ENCODE data around the gene POLL.

The POLL gene

GRCh38 chr10:101560298-101561067 is 27.6 kb downstream of the POLL start:
- DNase-seq (ENCODE audit: low read depth, low spot score), result no peak
- no peak overlapping the region for H3K4me3 ChIP-seq (ENCODE audit: low read depth, low read length)
- ChIA-PET POLR2A (no interaction called here), CTCF (interaction anchor here (1.3 to 9.1 kb wide), 3 partner anchors 9 to 346 kb away, joined by 6 to 73 read pairs (median 15); no protein-coding TSS in a partner anchor)
- no peak for TF ChIP-seq CTCF (IDR thresholded peaks at IDR 0.05; ENCODE audit: insufficient read depth, low read length, missing control alignments)

GRCh38 chr10:101559596-101560297 is 28.3 kb downstream of the POLL start:
- POLR2A ChIA-PET, result no interaction called here

GRCh38 chr10:101558671-101559595 is 29.1 kb downstream of the POLL start:
- POLR2A ChIA-PET, result no interaction called here
- no peak for TF ChIP-seq CTCF (IDR thresholded peaks at IDR 0.05; ENCODE audit: insufficient read depth, low read length, missing control alignments)
- H3K4me3 ChIP-seq (ENCODE audit: low read depth, low read length), result no peak overlapping the region
- CTCF ChIA-PET, result interaction anchor here (1.3 to 9.1 kb wide), 2 partner anchors 11 to 345 kb away, joined by 6 to 73 read pairs; no protein-coding TSS in a partner anchor
- no peak for DNase-seq (ENCODE audit: low read depth, low spot score)

More at GRCh38 chr10:101559596-101560297, 28.3 kb downstream of the POLL start:
- no peak for DNase-seq (ENCODE audit: low read depth, low spot score)
- no peak for TF ChIP-seq CTCF (IDR thresholded peaks at IDR 0.05; ENCODE audit: insufficient read depth, low read length, missing control alignments)
- H3K4me3 ChIP-seq (ENCODE audit: low read depth, low read length), result no peak overlapping the region
- CTCF ChIA-PET, result interaction anchor here (1.3 to 9.1 kb wide), 2 partner anchors 10 to 346 kb away, joined by 6 to 73 read pairs; no protein-coding TSS in a partner anchor

- POLR2A ChIA-PET, result no interaction called here
- no peak for TF ChIP-seq CTCF (IDR thresholded peaks at IDR 0.05; ENCODE audit: insufficient read depth, low read length, missing control alignments)
- CTCF ChIA-PET, result interaction anchor here (0.6 to 9.1 kb wide), 2 partner anchors 11 to 17 kb away, joined by 3 to 73 read pairs; no protein-coding TSS in a partner anchor
- no peak overlapping the region for H3K4me3 ChIP-seq (ENCODE audit: low read depth, low read length)
- DNase-seq (ENCODE audit: low read depth, low spot score), result no peak
Observed at GRCh38 chr10:101558204-101558603, 29.9 kb downstream of the POLL start.

- DNase-seq (ENCODE audit: low read depth, low spot score), result no peak
- no peak overlapping the region for H3K4me3 ChIP-seq (ENCODE audit: low read depth, low read length)
- TF ChIP-seq CTCF (IDR thresholded peaks at IDR 0.05; ENCODE audit: insufficient read depth, low read length, missing control alignments), result no peak
- ChIA-PET POLR2A (no interaction called here), CTCF (interaction anchor here (0.6 to 9.1 kb wide), 3 partner anchors 12 to 18 kb away, joined by 3 to 73 read pairs (median 3); no protein-coding TSS in a partner anchor)
Observed at GRCh38 chr10:101557541-101557940, 30.5 kb downstream of the POLL start.

Measured in AG04449 (cell line).